ENCODE results near the gene TRANK1.
"Not testable (repeated sequence)": the region's sequence is repeated elsewhere in the genome, so short reads cannot be mapped to it uniquely, and the experiment has no call there.

TRANK1 gene

DNA sequence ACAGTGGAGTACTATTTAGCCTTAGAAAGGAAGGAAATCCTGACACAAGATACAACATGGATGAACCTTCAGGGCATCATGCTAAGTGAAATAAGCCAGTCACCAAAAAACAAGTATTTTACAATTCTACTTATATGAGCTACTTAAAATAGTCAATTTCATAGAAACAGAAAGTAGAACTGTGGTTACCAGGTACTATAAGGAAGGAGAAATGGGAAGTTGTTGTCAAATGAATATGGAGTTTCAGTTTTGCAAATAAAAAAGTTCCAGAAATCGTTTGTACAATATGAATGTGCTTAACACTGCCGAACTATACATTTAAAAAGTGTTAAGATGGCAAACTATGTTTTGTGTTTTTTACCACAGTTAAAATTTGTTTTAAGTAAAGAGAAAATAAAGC, 26.8 kb downstream of the TRANK1 start:
- 0 out of 2 replicates have a peak, but pooled peaks cover 7% of the 10 kb centered on the region for H3K9me3 ChIP-seq (ENCODE audit: control insufficient read depth, insufficient read depth, low read length)
- no peaks in the 10 kb centered on the region for H3K27me3 ChIP-seq (ENCODE audit: control insufficient read depth, insufficient read depth, low read length)
- no peak overlapping the region for H3K9ac ChIP-seq (ENCODE audit: low read depth, low read length)
- no peak overlapping the region for H3K4me3 ChIP-seq (ENCODE audit: low read depth, low read length)
- no peak overlapping the region for H3K27ac ChIP-seq (ENCODE audit: low read depth, low read length)
- H3K4me1 ChIP-seq (ENCODE audit: control insufficient read depth, insufficient read depth, low read length): no peaks in the 10 kb centered on the region
- no peaks in the 10 kb centered on the region for H3K36me3 ChIP-seq (ENCODE audit: control insufficient read depth, insufficient read depth, low read length)

DNA sequence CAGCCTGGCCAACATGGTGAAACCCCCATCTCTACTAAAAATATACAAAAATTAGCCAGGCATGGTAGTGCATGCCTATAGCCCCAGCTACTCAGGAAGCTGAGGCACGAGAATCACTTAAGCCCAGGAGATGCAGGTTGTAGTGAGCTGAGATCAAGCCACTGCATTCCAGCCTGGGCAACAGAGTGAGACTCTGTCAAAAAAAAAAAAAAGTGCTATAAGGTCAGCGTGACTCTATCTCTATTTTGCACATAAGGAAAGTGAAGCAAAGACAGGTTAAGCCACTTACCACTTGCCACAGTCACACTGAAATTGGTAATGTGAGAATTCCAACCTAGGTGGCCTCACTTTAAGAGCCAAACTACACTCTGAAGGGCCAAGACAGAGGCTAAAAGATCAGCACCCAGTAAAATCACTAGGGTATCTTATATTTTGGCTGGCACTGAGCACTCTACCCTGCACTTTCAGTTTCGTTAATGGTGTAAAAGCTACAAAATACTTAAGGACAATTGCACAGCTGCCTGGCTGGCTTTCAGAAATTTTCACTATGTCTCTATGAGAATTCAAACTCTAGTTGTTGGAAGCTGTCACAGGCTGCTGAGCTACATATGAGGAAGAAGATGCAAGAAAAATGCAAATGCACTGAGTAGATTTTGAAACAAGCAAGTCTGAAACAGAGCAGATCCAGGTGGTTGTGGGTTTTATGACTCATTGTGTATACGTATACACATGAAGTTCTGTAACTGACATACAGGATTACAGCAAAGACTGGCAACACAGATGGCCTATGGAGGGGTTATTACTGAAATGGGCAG, 32.7 kb downstream of the TRANK1 start:
- no peaks in the 10 kb centered on the region for H3K27me3 ChIP-seq (ENCODE audit: control insufficient read depth, insufficient read depth, low read length)
- no peaks in the 10 kb centered on the region for H3K36me3 ChIP-seq (ENCODE audit: control insufficient read depth, insufficient read depth, low read length)
- no peaks in the 10 kb centered on the region for H3K9me3 ChIP-seq (ENCODE audit: control insufficient read depth, insufficient read depth, low read length)
- H3K4me1 ChIP-seq (ENCODE audit: control insufficient read depth, insufficient read depth, low read length): peaks cover 5% of the 10 kb centered on the region; the same call in 1 of the 2 replicates
- H3K27ac ChIP-seq (ENCODE audit: low read depth, low read length): no peak overlapping the region
- no peak overlapping the region for H3K4me3 ChIP-seq (ENCODE audit: low read depth, low read length)
- H3K9ac ChIP-seq (ENCODE audit: low read depth, low read length): no peak overlapping the region

DNA sequence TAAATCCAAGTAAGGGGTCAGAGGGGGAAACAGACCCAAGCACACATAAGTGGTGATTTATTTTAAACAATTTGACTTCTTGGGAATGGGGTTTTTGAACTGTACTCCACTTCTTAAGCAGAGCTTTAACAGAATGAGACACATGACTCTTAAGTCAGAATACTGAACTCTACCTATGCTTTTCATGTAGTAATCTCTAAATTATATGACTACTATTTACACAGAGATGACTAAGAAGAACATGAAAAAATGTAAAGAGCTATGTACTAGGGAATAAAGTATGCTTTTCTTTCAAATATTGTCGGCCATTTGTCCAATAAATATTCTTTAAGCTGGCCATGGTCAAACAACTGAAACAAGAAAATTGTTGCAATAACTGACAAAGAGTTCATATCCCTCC, 35.2 kb downstream of the TRANK1 start:
- H3K4me1 ChIP-seq (ENCODE audit: control insufficient read depth, insufficient read depth, low read length): peaks cover 5% of the 10 kb centered on the region; the same call in 1 of the 2 replicates
- H3K36me3 ChIP-seq (ENCODE audit: control insufficient read depth, insufficient read depth, low read length): no peaks in the 10 kb centered on the region
- no peak overlapping the region for H3K4me3 ChIP-seq (ENCODE audit: low read depth, low read length)
- no peak overlapping the region for H3K27ac ChIP-seq (ENCODE audit: low read depth, low read length)
- H3K9ac ChIP-seq (ENCODE audit: low read depth, low read length): no peak overlapping the region
- H3K9me3 ChIP-seq (ENCODE audit: control insufficient read depth, insufficient read depth, low read length): no peaks in the 10 kb centered on the region
- no peaks in the 10 kb centered on the region for H3K27me3 ChIP-seq (ENCODE audit: control insufficient read depth, insufficient read depth, low read length)

DNA sequence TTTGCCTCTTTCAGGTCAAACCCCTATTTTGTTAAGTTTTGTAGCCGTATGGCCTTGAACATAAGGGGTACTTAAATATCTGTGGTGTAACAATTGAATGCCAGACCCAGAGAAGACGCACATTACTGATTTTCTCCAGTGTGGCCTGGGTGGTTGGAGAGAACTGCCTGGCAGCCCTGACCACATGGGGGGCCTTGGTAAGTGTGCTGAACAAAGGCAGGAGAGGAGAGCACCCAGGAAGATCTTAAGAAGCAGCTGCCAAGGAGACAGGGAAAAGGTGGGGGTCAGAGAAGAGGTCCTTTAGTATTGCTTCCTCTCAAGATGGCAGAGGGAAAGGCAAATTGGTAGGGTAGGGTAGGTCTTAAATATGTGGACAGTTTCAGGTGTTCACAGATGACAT, 35.7 kb downstream of the TRANK1 start:
- Histone ChIP-seq H3K27me3 (ENCODE audit: control insufficient read depth, insufficient read depth, low read length) (no peaks in the 10 kb centered on the region), H3K27ac (ENCODE audit: low read depth, low read length) (no peak overlapping the region), H3K36me3 (ENCODE audit: control insufficient read depth, insufficient read depth, low read length) (no peaks in the 10 kb centered on the region), H3K9ac (ENCODE audit: low read depth, low read length) (no peak overlapping the region), H3K4me3 (ENCODE audit: low read depth, low read length) (no peak overlapping the region), H3K4me1 (ENCODE audit: control insufficient read depth, insufficient read depth, low read length) (peaks cover 5% of the 10 kb centered on the region; the same call in 1 of the 2 replicates), H3K9me3 (ENCODE audit: control insufficient read depth, insufficient read depth, low read length) (no peaks in the 10 kb centered on the region)

DNA sequence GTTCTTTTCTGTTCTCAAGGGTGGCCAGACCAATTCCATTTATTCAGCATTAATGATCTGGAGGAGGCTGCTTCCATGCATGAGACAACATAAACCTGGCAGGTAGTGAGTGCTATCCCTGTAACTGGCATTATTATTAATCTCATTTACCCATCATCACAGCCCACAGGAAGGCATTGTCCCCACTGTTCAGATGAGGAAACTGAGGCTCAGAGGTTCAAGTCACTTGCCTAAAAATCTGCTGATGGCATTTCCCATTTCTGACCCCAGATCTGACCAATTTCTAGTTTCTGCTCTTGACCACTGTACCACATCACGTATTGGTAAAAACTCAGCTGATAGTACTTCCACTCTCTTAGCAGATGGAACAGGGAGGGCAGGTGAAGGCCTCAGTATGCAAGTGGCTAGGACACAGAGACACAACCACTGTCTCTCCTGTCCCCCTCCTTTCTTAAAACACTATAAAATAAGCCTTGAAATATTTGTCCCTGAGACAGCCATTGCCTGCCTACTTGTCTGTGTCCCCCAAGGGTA, 36.1 kb downstream of the TRANK1 start:
- no peak overlapping the region for H3K27ac ChIP-seq (ENCODE audit: low read depth, low read length)
- H3K36me3 ChIP-seq (ENCODE audit: control insufficient read depth, insufficient read depth, low read length): no peaks in the 10 kb centered on the region
- no peaks in the 10 kb centered on the region for H3K9me3 ChIP-seq (ENCODE audit: control insufficient read depth, insufficient read depth, low read length)
- H3K9ac ChIP-seq (ENCODE audit: low read depth, low read length): no peak overlapping the region
- no peaks in the 10 kb centered on the region for H3K27me3 ChIP-seq (ENCODE audit: control insufficient read depth, insufficient read depth, low read length)
- no peak overlapping the region for H3K4me3 ChIP-seq (ENCODE audit: low read depth, low read length)
- H3K4me1 ChIP-seq (ENCODE audit: control insufficient read depth, insufficient read depth, low read length): peaks cover 5% of the 10 kb centered on the region; the same call in 1 of the 2 replicates

DNA sequence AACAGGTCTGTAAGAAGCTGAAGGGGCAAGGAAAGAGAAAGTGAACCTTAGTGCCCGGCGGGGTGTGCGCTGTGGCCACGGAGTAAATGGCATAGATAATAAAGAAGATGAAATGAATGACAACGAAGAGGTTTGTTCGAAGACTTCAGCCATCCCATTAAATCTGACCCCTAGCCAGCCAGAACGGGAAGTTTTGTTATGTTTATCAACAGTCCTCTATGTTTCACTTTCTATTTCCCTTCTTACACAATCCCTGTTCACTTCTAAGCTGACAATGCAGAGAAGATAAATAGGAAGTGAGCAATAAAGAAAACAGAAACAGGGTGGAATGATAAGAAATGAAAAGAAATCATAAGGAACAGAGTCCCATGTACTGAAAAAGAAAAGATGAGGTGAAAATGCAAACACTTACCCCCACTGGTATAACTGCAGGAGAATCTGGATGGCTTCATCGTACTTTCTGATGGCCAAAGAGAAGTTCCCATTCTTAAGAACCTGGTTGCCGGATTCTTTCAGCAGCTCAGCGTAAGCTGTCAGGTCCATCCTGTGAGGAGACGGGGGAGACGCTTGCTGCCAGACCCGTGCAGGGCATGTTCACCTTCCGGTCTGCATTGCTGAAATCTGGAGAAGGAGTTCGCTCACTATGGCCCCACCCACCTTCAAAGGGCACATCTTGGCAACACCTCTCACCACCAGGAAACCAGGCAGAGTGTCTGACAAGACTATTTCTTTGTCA, 36.8 kb downstream of the TRANK1 start:
- Histone ChIP-seq H3K9ac (ENCODE audit: low read depth, low read length) (no peak overlapping the region), H3K4me3 (ENCODE audit: low read depth, low read length) (no peak overlapping the region)

DNA sequence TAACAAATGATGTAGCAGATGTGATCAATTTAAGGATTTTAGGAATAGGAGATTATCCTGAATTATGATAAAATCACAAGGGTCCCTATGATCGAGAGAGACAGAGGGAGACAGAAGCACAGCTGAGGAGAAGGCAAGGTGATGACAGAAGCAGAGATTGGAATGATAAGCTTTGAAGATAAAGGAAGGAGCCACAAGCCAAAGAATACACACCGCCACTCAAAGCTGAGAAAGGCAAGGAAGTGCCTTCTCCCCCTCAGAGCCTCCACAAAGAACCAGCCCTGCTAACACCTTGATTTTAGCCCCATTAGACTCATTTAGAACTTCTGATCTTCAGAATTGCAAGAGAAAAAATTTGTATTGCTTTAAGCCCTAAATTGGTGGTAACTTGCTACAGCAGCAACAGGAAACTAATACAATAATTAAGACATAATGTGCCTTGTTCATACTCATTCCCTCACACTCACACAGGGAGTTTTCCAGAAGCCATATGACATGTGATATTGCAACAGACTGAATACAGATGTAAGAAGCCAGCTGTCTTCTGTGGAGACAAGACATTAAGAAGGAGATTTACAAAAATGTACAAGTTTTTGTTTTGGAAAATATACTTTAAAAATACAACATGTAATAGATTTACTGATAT, 38.2 kb downstream of the TRANK1 start:
- H3K9ac ChIP-seq (ENCODE audit: low read depth, low read length): no peak overlapping the region
- no peak overlapping the region for H3K27ac ChIP-seq (ENCODE audit: low read depth, low read length)

More for the DNA sequence above, 36.8 kb downstream of the TRANK1 start:
- H3K9me3 ChIP-seq (ENCODE audit: control insufficient read depth, insufficient read depth, low read length): no peaks in the 10 kb centered on the region
- H3K36me3 ChIP-seq (ENCODE audit: control insufficient read depth, insufficient read depth, low read length): no peaks in the 10 kb centered on the region
- H3K27ac ChIP-seq (ENCODE audit: low read depth, low read length): no peak overlapping the region
- no peaks in the 10 kb centered on the region for H3K27me3 ChIP-seq (ENCODE audit: control insufficient read depth, insufficient read depth, low read length)
- H3K4me1 ChIP-seq (ENCODE audit: control insufficient read depth, insufficient read depth, low read length): peaks cover 5% of the 10 kb centered on the region; the same call in 1 of the 2 replicates

DNA sequence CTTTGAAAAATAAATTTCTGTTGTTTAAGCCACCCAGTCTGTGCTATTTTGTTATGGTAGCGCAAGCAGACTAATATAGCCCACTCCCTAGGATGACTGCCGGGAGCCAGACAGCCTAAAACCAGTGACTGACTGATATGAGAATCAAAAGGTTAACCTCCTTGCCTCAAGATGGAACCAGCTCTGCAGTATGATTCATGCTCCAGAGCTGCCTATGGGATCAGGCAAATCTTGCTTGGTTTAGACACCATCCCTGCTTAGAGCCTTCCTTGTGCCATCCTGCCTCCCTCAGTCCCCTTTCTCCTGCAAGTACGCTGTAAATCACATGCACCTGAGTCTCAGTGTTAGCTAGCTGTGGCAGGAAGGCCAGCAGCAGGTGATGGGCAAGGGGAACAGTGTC, 39.3 kb downstream of the TRANK1 start:
- no peak overlapping the region for H3K27ac ChIP-seq (ENCODE audit: low read depth, low read length)
- H3K9me3 ChIP-seq (ENCODE audit: control insufficient read depth, insufficient read depth, low read length): no peaks in the 10 kb centered on the region
- H3K4me3 ChIP-seq (ENCODE audit: low read depth, low read length): no peak overlapping the region
- peaks cover 5% of the 10 kb centered on the region; the same call in 1 of the 2 replicates for H3K4me1 ChIP-seq (ENCODE audit: control insufficient read depth, insufficient read depth, low read length)
- H3K27me3 ChIP-seq (ENCODE audit: control insufficient read depth, insufficient read depth, low read length): no peaks in the 10 kb centered on the region
- no peak overlapping the region for H3K9ac ChIP-seq (ENCODE audit: low read depth, low read length)
- no peaks in the 10 kb centered on the region for H3K36me3 ChIP-seq (ENCODE audit: control insufficient read depth, insufficient read depth, low read length)

More for the DNA sequence above, 38.2 kb downstream of the TRANK1 start:
- H3K27me3 ChIP-seq (ENCODE audit: control insufficient read depth, insufficient read depth, low read length): no peaks in the 10 kb centered on the region
- H3K9me3 ChIP-seq (ENCODE audit: control insufficient read depth, insufficient read depth, low read length): no peaks in the 10 kb centered on the region
- no peak overlapping the region for H3K4me3 ChIP-seq (ENCODE audit: low read depth, low read length)
- H3K36me3 ChIP-seq (ENCODE audit: control insufficient read depth, insufficient read depth, low read length): no peaks in the 10 kb centered on the region
- peaks cover 5% of the 10 kb centered on the region; the same call in 1 of the 2 replicates for H3K4me1 ChIP-seq (ENCODE audit: control insufficient read depth, insufficient read depth, low read length)

DNA sequence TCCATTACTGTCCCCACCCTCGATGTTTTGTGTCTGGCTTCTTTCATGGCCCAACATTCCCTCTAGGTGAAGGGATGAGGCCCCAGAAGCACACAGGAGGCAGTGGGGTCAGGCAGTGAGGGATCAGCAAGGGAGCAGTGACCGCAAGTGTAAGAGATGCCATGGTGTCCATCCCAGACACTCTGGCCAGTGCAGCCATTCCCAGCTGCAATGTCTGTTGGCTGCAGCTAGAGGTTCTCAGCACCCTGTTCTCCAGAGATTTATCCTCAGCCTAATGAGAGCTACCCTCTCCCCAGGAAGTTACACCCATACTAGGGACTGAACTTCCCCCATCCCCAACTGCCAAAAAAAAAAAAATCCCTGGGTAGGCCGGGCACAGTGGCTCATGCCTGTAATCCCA, 40.2 kb downstream of the TRANK1 start:
- Histone ChIP-seq H3K9ac (ENCODE audit: low read depth, low read length) (no peak overlapping the region), H3K4me3 (ENCODE audit: low read depth, low read length) (no peak overlapping the region), H3K4me1 (ENCODE audit: control insufficient read depth, insufficient read depth, low read length) (peaks cover 5% of the 10 kb centered on the region; the same call in 1 of the 2 replicates), H3K9me3 (ENCODE audit: control insufficient read depth, insufficient read depth, low read length) (no peaks in the 10 kb centered on the region), H3K27ac (ENCODE audit: low read depth, low read length) (no peak overlapping the region), H3K27me3 (ENCODE audit: control insufficient read depth, insufficient read depth, low read length) (no peaks in the 10 kb centered on the region), H3K36me3 (ENCODE audit: control insufficient read depth, insufficient read depth, low read length) (no peaks in the 10 kb centered on the region)

DNA sequence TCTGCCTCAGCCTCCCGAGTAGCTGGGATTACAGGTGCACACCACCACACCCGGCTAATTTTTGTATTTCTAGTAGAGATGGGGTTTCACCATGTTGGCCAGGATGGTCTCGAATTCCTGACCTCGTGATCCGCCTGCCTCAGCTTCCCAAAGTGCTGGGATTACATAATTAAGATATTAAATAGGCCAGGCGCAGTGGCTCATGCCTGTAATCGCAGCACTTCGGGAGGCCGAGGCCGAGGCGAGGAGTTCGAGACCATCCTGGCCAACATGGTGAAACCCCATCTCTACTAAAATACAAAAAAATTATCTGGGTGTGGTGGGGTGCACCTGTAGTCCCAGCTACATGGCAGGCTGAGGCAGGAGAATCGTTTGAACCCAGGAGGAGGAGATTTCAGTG, 40.8 kb downstream of the TRANK1 start:
- not testable (repeated sequence) for H3K36me3 ChIP-seq (ENCODE audit: control insufficient read depth, insufficient read depth, low read length); H3K4me1 ChIP-seq (ENCODE audit: control insufficient read depth, insufficient read depth, low read length); H3K9me3 ChIP-seq (ENCODE audit: control insufficient read depth, insufficient read depth, low read length); H3K27ac ChIP-seq (ENCODE audit: low read depth, low read length); H3K27me3 ChIP-seq (ENCODE audit: control insufficient read depth, insufficient read depth, low read length); H3K9ac ChIP-seq (ENCODE audit: low read depth, low read length); H3K4me3 ChIP-seq (ENCODE audit: low read depth, low read length)

Data from HUES48 (cell line).